Parathyroid adenoma (tissue), 2 donors: ENCODE data around the gene DIO2.

Source experiments
- H2AFZ ChIP-seq: fragments of 300-600 bp; sonication (generic); one replicate; pipeline ENCODE4 v1.7.0; 2017; ENCODE audit warnings: antibody characterized with exemption, mild to moderate bottlenecking
- H3K27ac ChIP-seq: fragments of 300-600 bp; sonication (generic); one replicate; pipeline ENCODE4 v1.7.0; 2017
- H3K27me3 ChIP-seq: fragments of 300-600 bp; sonication (generic); one replicate; pipeline ENCODE4 v1.7.0; 2017; ENCODE audit warnings: low read length; ENCODE audit not compliant: control insufficient read depth, insufficient read depth
- H3K36me3 ChIP-seq: fragments of 300-600 bp; sonication (generic); one replicate; pipeline ENCODE4 v1.7.0; 2017; ENCODE audit warnings: low read length; ENCODE audit not compliant: control insufficient read depth, insufficient read depth
- H3K4me1 ChIP-seq: fragments of 300-600 bp; sonication (generic); one replicate; pipeline ENCODE4 v1.7.0; 2017; ENCODE audit warnings: control low read depth
- H3K4me2 ChIP-seq: fragments of 300-600 bp; sonication (generic); one replicate; pipeline ENCODE4 v1.7.0; 2017; ENCODE audit warnings: low read length
- H3K4me3 ChIP-seq: fragments of 300-600 bp; sonication (generic); one replicate; pipeline ENCODE4 v1.7.0; 2017; ENCODE audit warnings: low read depth, low read length
- H3K79me2 ChIP-seq: fragments of 300-600 bp; sonication (generic); one replicate; pipeline ENCODE4 v1.7.0; 2017; ENCODE audit warnings: control low read depth
- H3K9ac ChIP-seq: fragments of 300-600 bp; sonication (generic); one replicate; pipeline ENCODE4 v1.7.0; 2017; ENCODE audit warnings: mild to moderate bottlenecking
- H3K9me3 ChIP-seq: fragments of 300-600 bp; sonication (generic); one replicate; pipeline ENCODE4 v1.7.0; 2017; ENCODE audit warnings: low read length; ENCODE audit not compliant: control insufficient read depth
- CTCF ChIP-seq: fragments of 300-600 bp; sonication (generic); IDR thresholded peaks from one replicate; pipeline ENCODE4 v1.7.0; 2017; ENCODE audit warnings: antibody characterized with exemption, mild to moderate bottlenecking
- donor health status: primary hyperparathyroidism.

DIO2 gene

DNA sequence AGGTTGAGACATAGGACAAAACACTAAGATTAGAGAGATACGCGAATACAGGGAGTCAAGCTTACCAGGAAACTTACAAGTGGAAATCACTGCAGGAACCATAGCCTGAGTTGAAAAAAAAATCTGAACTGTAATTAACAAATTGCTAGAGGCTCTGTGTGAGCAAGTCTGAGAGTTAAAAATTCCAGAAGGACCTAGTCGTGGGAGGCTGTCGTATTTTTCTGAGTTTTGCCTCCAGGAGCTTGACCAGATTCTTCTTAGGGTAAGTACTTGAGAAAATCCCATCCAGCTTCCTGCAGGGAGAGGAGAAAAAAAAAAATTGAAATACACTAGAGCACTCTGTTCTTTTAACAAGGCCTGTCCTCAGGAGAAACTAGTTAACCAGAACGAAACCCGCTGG lies 22.7 kb downstream of the DIO2 start:
- Histone ChIP-seq H3K4me3 (no peak overlapping the region), H3K4me2 (no peak overlapping the region), H3K9ac (no peak overlapping the region), H3K9me3 (no peaks in the 10 kb centered on the region), H3K27me3 (no peaks in the 10 kb centered on the region), H3K4me1 (no peaks in the 10 kb centered on the region), H3K79me2 (no peaks in the 10 kb centered on the region), H3K36me3 (no peaks in the 10 kb centered on the region), H3K27ac (no peak overlapping the region), H2AFZ (no peak overlapping the region)
- no peak for TF ChIP-seq CTCF

GRCh38 chr14:80186301-80186800 lies 25.0 kb downstream of the DIO2 start:
- Histone ChIP-seq H3K27ac (no peak overlapping the region), H3K79me2 (no peaks in the 10 kb centered on the region), H3K36me3 (no peaks in the 10 kb centered on the region), H3K27me3 (no peaks in the 10 kb centered on the region), H3K4me2 (no peak overlapping the region), H3K9me3 (no peaks in the 10 kb centered on the region), H3K4me1 (no peaks in the 10 kb centered on the region), H3K4me3 (no peak overlapping the region), H2AFZ (no peak overlapping the region), H3K9ac (no peak overlapping the region)
- TF ChIP-seq CTCF = no peak

DNA sequence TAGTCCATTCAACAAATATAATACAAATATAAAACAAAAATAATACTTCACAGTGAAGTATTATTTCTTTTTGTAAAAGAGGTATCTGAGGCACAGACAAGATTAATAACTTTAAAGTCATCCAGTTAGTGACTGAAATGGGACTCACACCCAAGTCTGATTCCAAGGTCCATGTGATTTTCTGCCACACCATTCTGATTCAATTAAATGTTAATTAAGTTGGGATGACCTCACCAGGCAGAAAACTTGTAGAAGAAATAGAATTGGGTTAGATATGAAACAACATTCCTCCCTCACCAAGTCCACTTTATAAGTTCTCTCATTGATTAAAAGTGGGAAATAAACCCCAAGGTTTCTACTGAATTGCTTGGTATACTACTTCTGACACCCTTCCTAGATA lies 34.4 kb downstream of the DIO2 start:
- no peak overlapping the region for H2AFZ ChIP-seq
- no peak overlapping the region for H3K4me2 ChIP-seq
- H3K4me3 ChIP-seq = no peak overlapping the region
- H3K36me3 ChIP-seq = no peaks in the 10 kb centered on the region
- no peak overlapping the region for H3K27ac ChIP-seq
- TF ChIP-seq CTCF = no peak
- H3K27me3 ChIP-seq = no peaks in the 10 kb centered on the region
- no peaks in the 10 kb centered on the region for H3K9me3 ChIP-seq
- no peaks in the 10 kb centered on the region for H3K79me2 ChIP-seq
- H3K4me1 ChIP-seq = no peaks in the 10 kb centered on the region
- no peak overlapping the region for H3K9ac ChIP-seq

GRCh38 chr14:80172375-80173051 lies 38.8 kb downstream of the DIO2 start:
- Histone ChIP-seq H3K9ac (no peak overlapping the region), H3K4me1 (no peaks in the 10 kb centered on the region), H3K36me3 (no peaks in the 10 kb centered on the region), H3K4me2 (no peak overlapping the region), H3K4me3 (no peak overlapping the region), H3K27ac (no peak overlapping the region), H3K27me3 (no peaks in the 10 kb centered on the region), H3K9me3 (no peaks in the 10 kb centered on the region), H2AFZ (no peak overlapping the region), H3K79me2 (no peaks in the 10 kb centered on the region)
- no peak for TF ChIP-seq CTCF
